Stomach (tissue), 4 donors: Measurements from ENCODE around the gene RAB8B.

Experiments
- POLR2AphosphoS5 ChIP-seq, 3 donors: sonication (generic); formaldehyde crosslinking; IDR thresholded peaks; one replicate each; pipeline ENCODE4 v1.6.1; 2016; ENCODE audit warnings: antibody characterized with exemption in 3 of 3
- TF ChIP-seq, protein P1 (sequence below), 7 experiments: fragments of 450-650 bp in 4 of 7; fragments of 200-600 bp in 3 of 7; sonication (generic) in 3 of 7; IDR thresholded peaks; one replicate each; pipeline ENCODE4 v1.5.1; 2016 to 2019; ENCODE audit warnings: antibody characterized with exemption in 7 of 7, control low read depth in 2 of 7, mild to moderate bottlenecking in 1 of 7

DNA sequence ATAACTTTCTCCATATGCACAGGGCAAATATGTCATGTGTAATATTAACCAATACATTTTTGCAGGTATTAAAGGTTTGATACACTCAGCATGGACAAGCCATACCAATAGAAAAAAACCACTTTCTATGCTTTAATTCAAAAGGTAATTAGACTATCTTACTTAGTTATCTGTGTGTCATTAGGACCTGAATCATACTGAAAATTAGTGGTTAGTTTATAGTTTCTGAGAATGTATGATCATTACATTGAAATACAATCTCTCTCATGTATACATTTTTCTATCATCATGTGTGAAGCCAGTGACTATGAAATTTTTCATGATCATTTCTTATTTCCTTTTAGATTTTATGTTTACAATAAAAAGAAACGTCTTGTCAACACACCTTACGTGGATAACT is 48.5 kb upstream of the RAB8B start:
- TF ChIP-seq, protein P1, sequence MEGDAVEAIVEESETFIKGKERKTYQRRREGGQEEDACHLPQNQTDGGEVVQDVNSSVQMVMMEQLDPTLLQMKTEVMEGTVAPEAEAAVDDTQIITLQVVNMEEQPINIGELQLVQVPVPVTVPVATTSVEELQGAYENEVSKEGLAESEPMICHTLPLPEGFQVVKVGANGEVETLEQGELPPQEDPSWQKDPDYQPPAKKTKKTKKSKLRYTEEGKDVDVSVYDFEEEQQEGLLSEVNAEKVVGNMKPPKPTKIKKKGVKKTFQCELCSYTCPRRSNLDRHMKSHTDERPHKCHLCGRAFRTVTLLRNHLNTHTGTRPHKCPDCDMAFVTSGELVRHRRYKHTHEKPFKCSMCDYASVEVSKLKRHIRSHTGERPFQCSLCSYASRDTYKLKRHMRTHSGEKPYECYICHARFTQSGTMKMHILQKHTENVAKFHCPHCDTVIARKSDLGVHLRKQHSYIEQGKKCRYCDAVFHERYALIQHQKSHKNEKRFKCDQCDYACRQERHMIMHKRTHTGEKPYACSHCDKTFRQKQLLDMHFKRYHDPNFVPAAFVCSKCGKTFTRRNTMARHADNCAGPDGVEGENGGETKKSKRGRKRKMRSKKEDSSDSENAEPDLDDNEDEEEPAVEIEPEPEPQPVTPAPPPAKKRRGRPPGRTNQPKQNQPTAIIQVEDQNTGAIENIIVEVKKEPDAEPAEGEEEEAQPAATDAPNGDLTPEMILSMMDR (IDR thresholded peaks at IDR 0.05), result no peak
- TF ChIP-seq POLR2AphosphoS5 (IDR thresholded peaks at IDR 0.05), result no peak
